Activated CD8-positive, alpha-beta T cell treated with anti-CD3 and anti-CD28 coated beads, Interleukin-2, amount 10 ng/mL, durations not matched to agents 7 days and 5 days (primary cell): ENCODE measurements around the gene PPP1R3D. TPM values are rescaled to one million over a fixed set of nuclear protein-coding genes. Genes with fewer than 3 reads are reported as not detected.
"Not testable (repeated sequence)": the region's sequence is repeated elsewhere in the genome, so short reads cannot be mapped to it uniquely, and the experiment has no call there.

ENCODE experiments used
- ATAC-seq: fragments of 150-1000 bp; cut with Tn5 transposase; one replicate; pipeline ENCODE4 v1.10.0; 2021; ENCODE audit warnings: moderate library complexity
- CTCF ChIA-PET: fragments of 350-600 bp; sonication (Branson Sonifier 250); formaldehyde crosslinking; loops from one replicate; lab custom pipeline; 2021; ENCODE audit warnings: antibody characterized with exemption; lab: Charles Lee
- POLR2A ChIA-PET: fragments of 350-600 bp; sonication (Branson Sonifier 250); formaldehyde crosslinking; loops from one replicate; lab custom pipeline; 2021; ENCODE audit warnings: antibody characterized with exemption; lab: Charles Lee
- DNase-seq: peaks from one replicate; pipeline ENCODE4 v3.0.0-alpha.2; 2020
- H3K27ac Mint-ChIP-seq: one replicate; pipeline ENCODE4 v1.8.0; 2021; ENCODE audit warnings: mild to moderate bottlenecking, mixed read lengths
- H3K27me3 Mint-ChIP-seq: one replicate; pipeline ENCODE4 v1.8.0; 2021; ENCODE audit warnings: low read depth, mixed read lengths
- H3K36me3 Mint-ChIP-seq: one replicate; pipeline ENCODE4 v1.8.0; 2021; ENCODE audit warnings: low read depth, mixed read lengths
- H3K4me1 Mint-ChIP-seq: one replicate; pipeline ENCODE4 v1.8.0; 2021; ENCODE audit warnings: low read depth, mixed read lengths
- H3K4me3 Mint-ChIP-seq: one replicate; pipeline ENCODE4 v1.8.0; 2021; ENCODE audit warnings: mild to moderate bottlenecking, mixed read lengths
- H3K9me3 Mint-ChIP-seq: one replicate; pipeline ENCODE4 v1.8.0; 2022; ENCODE audit warnings: mixed read lengths; ENCODE audit not compliant: insufficient read depth
- total RNA-seq, 2 experiments: library from RNA; stranded (reverse); gene quantifications; one replicate each; pipeline ENCODE4 v1.2.3, GENCODE V29; 2021

PPP1R3D gene
- total RNA-seq, 2 experiments from 2014 or later, result 6.7 TPM

DNA sequence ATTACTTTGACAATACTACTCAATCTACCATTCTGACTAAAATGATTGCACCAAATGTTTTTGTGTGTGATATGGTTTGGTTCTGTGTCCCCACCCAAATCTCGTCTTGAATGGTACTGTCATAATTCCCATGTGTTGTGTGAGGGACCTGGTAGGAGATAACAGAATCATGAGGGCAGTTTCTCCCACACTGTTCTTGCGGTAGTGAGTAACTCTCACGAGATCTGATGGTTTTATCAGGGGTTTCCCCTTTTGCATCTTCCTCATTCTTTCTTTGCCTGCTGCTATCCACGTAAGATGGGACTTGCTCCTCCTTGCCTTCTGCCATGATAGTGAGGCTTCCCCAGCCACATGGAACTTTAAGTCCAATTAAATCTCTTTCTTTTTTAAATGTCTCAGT lies 27.5 kb downstream of the PPP1R3D start:
- Mint-ChIP-seq H3K4me3 (no peak overlapping the region), H3K4me1 (no peaks in the 10 kb centered on the region), H3K27me3 (no peaks in the 10 kb centered on the region), H3K27ac (no peak overlapping the region), H3K36me3 (no peaks in the 10 kb centered on the region), H3K9me3 (no peaks in the 10 kb centered on the region)
- CTCF ChIA-PET, result interaction anchor here (1.4 kb wide), 1 partner anchor 22 kb away, joined by 5 read pairs; no protein-coding TSS in a partner anchor
- ATAC-seq (no peak), DNase-seq (no peak)
- POLR2A ChIA-PET, result no interaction called here

DNA sequence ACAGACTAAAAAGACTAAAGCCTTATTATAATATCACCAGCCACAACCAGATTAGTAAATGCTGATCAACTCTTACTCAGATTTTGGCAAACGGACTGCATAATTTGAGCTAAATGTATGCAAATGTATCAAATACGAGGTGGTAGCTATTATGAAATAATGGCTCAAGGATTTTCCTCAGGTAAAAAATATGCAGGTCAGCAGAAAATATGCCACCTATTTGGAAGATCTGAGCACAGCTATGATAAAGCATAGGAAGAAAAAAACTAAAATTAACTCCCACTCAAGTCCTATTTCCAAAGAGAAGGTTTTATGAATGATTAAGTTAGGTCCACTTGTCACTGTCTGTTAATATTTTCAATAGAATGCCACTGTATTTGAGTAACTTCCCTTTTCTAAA lies 29.1 kb downstream of the PPP1R3D start:
- ATAC-seq (no peak), DNase-seq (no peak)
- H3K9me3 Mint-ChIP-seq, result no peaks in the 10 kb centered on the region
- no peak overlapping the region for H3K4me3 Mint-ChIP-seq
- ChIA-PET POLR2A (no interaction called here), CTCF (interaction anchor here (1.3 kb wide), 1 partner anchor 30 kb away, joined by 3 read pairs; no protein-coding TSS in a partner anchor)
- no peaks in the 10 kb centered on the region for H3K4me1 Mint-ChIP-seq
- H3K27ac Mint-ChIP-seq, result no peak overlapping the region
- H3K36me3 Mint-ChIP-seq, result no peaks in the 10 kb centered on the region
- peaks cover 3% of the 10 kb centered on the region for H3K27me3 Mint-ChIP-seq

DNA sequence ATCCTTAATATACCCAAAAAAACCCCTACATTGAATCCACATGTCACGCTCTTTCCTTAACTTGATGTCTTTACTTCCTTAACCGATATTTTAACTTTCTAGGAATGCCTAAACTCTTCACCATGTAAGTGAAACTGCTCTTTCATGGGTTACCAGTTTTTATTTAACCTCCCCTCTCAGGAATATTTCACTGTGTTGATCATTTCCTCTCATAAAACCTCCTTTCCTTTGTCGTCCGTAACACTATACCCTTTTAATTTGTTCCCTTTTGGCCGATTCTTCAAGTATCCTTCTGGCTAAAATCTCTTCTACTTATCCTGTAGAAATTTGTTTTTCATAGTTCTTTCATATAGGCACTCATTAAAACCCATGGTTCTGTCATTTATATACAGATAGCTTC lies 31.2 kb downstream of the PPP1R3D start:
- ATAC-seq (no peak), DNase-seq (no peak)
- Mint-ChIP-seq H3K4me1 (no peaks in the 10 kb centered on the region), H3K27ac (no peak overlapping the region), H3K9me3 (no peaks in the 10 kb centered on the region), H3K4me3 (no peak overlapping the region), H3K27me3 (peaks cover 3% of the 10 kb centered on the region), H3K36me3 (no peaks in the 10 kb centered on the region)
- ChIA-PET POLR2A (no interaction called here), CTCF (interaction anchor here (1.4 kb wide), 1 partner anchor 12 kb away, joined by 3 read pairs; no protein-coding TSS in a partner anchor)

DNA sequence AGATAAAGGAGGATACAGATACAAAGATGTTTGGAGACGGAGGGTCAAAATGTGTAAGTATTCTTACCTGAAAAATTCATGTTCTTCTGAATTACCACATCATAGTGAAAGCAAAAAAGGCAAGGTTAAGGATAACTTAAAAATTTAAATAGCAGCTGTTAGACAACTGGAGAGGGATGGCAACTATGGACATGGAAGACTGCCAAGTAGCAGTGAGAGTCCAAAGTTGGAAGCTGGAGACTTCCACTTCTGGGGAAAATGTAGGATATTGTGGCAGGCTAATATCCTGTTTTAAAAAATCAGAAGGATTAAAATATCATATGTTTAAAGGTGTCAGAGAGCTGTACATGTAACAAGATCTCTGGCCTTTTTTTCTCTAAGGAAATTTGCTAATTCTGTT lies 36.5 kb downstream of the PPP1R3D start:
- Mint-ChIP-seq H3K4me1 (no peaks in the 10 kb centered on the region), H3K4me3 (no peak overlapping the region), H3K27me3 (peaks cover 6% of the 10 kb centered on the region), H3K9me3 (no peaks in the 10 kb centered on the region), H3K27ac (no peak overlapping the region), H3K36me3 (no peaks in the 10 kb centered on the region)
- ChIA-PET POLR2A (no interaction called here), CTCF (no interaction called here)
- no peak for ATAC-seq
- no peak for DNase-seq

DNA sequence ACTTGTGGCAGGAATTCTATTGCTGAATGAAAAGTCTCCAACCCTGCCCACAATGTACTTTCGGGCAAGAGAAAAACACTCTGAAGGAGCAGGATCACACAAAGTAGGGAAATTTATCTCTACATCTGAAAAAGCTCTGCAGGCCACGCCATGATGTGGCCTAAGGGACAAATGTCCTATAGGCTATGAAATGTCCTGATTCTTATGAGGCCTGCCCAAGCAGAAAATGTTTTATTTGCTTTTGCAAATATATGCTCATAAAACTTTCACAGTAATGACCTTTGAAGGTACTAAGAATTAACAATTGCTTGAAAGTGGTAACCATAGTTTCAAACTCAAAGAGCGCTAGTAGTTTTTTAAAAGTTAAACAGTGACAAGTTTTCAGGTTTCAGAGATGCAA lies 37.6 kb downstream of the PPP1R3D start:
- no peak overlapping the region for H3K4me3 Mint-ChIP-seq
- ATAC-seq (no peak), DNase-seq (no peak)
- H3K27ac Mint-ChIP-seq, result no peak overlapping the region
- peaks cover 6% of the 10 kb centered on the region for H3K27me3 Mint-ChIP-seq
- no peaks in the 10 kb centered on the region for H3K4me1 Mint-ChIP-seq
- ChIA-PET CTCF (no interaction called here), POLR2A (no interaction called here)
- no peaks in the 10 kb centered on the region for H3K9me3 Mint-ChIP-seq
- H3K36me3 Mint-ChIP-seq, result no peaks in the 10 kb centered on the region

DNA sequence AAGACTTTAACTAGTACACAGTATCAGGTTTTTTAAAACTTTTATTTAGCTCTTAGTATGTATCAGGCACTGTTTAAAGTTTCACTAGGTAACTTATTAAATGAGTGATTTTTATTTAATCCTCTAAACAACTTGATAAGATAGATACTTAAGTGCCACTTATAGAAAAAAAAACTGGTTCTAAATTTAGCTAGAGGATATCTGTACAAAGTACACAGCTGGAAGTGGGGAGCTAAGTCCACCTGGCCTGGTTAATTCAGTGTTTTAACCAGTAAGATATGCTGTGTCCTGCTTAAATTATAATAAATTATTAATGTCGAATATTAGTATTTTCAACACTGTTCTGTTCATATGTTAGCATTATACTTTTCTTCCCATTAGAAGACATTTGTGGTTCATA lies 44.2 kb downstream of the PPP1R3D start:
- CTCF ChIA-PET, result interaction anchor here (2.2 kb wide), 1 partner anchor 39 kb away, joined by 6 read pairs; no protein-coding TSS in a partner anchor
- DNase-seq (no peak), ATAC-seq (no peak)
- peaks cover 3% of the 10 kb centered on the region for H3K27me3 Mint-ChIP-seq
- H3K36me3 Mint-ChIP-seq, result no peaks in the 10 kb centered on the region
- no peaks in the 10 kb centered on the region for H3K4me1 Mint-ChIP-seq
- H3K27ac Mint-ChIP-seq, result no peak overlapping the region
- POLR2A ChIA-PET, result no interaction called here
- H3K4me3 Mint-ChIP-seq, result no peak overlapping the region
- H3K9me3 Mint-ChIP-seq, result no peaks in the 10 kb centered on the region

DNA sequence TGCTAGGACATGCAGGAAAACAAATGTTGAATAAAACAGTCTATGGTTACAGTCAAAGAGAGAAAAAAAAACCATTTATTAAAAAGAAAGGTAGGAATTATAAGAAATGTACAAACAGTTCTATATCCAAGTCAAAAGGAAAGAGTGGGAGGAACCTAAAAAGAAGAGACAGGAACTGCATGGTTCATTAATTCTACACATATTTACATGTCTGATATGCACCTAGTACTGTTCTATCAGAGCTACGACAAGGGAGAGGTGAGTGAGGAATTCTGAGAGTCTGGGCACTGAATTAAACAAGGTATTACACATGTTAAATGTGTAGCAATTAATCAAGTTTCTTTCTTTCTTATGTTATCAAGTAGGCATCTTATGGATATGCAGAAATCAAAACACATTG lies 48.5 kb downstream of the PPP1R3D start:
- Mint-ChIP-seq H3K9me3 (no peaks in the 10 kb centered on the region), H3K4me1 (no peaks in the 10 kb centered on the region), H3K36me3 (no peaks in the 10 kb centered on the region), H3K27ac (no peak overlapping the region), H3K4me3 (no peak overlapping the region), H3K27me3 (peaks cover 2% of the 10 kb centered on the region)
- ChIA-PET CTCF (interaction anchor here (0.9 kb wide), 1 partner anchor 42 kb away, joined by 3 read pairs; no protein-coding TSS in a partner anchor), POLR2A (no interaction called here)
- no peak for DNase-seq
- no peak for ATAC-seq

DNA sequence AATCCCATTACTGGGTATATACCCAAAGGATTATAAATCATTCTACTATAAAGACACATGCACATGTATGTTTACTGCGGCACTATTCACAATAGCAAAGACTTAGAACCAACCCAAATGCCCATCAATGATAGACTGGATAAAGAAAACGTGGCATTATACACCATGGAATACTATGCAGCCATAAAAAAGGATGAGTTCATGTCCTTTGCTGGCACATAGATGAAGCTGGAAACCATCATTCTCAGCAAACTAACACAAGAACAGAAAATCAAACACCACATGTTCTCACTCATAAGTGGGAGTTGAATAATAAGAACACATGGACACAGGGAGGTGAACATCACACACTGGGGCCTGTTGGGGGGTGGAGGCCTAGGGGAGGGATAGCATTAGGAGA lies 50.1 kb downstream of the PPP1R3D start:
- H3K4me1 Mint-ChIP-seq, H3K27ac Mint-ChIP-seq, POLR2A ChIA-PET, H3K36me3 Mint-ChIP-seq, H3K4me3 Mint-ChIP-seq, ATAC-seq, CTCF ChIA-PET, H3K27me3 Mint-ChIP-seq, DNase-seq, H3K9me3 Mint-ChIP-seq: not testable (repeated sequence)

DNA sequence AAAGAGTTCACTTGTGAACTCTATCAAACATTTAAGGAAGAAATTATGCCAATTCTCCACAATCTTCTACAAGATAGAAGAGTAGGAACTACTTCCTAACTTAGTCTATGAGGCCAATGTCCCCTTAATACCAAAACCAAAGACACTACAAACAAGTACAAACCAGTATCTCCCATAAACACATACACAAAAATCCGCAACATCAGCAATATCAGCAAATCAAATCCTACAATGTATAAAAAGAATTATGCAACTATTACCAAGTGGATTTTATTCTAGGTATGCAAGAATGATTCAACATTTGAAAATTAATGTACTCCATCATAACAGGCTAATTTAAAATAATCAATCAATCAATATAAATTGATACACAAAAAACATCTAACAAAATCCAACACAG lies 52.1 kb downstream of the PPP1R3D start:
- Mint-ChIP-seq H3K27ac (no peak overlapping the region), H3K9me3 (no peaks in the 10 kb centered on the region), H3K4me1 (no peaks in the 10 kb centered on the region), H3K27me3 (peaks cover 2% of the 10 kb centered on the region), H3K4me3 (no peak overlapping the region), H3K36me3 (no peaks in the 10 kb centered on the region)
- POLR2A ChIA-PET, result no interaction called here
- DNase-seq (no peak), ATAC-seq (no peak)
- CTCF ChIA-PET, result no interaction called here

Other genes starting within 250 kb of the PPP1R3D start
- 1 to 10 TPM; 6.5 to 6.6 TPM for gene SYCP2, start 6.7 kb downstream of the PPP1R3D start, total RNA-seq
- 10 to 100 TPM; 27.0 to 32.5 TPM for gene FAM217B, start 84 bp upstream of the PPP1R3D start, total RNA-seq
- gene CDH26, start 18.1 kb upstream of the PPP1R3D start, total RNA-seq, result under 1 TPM; 0.26 to 0.34 TPM